ENCODE measurements around the gene RAC3.

The RAC3 gene

GRCh38 chr17:81999976-82000802 lies 31.3 kb upstream of the RAC3 start:
- no peak for DNase-seq

DNA sequence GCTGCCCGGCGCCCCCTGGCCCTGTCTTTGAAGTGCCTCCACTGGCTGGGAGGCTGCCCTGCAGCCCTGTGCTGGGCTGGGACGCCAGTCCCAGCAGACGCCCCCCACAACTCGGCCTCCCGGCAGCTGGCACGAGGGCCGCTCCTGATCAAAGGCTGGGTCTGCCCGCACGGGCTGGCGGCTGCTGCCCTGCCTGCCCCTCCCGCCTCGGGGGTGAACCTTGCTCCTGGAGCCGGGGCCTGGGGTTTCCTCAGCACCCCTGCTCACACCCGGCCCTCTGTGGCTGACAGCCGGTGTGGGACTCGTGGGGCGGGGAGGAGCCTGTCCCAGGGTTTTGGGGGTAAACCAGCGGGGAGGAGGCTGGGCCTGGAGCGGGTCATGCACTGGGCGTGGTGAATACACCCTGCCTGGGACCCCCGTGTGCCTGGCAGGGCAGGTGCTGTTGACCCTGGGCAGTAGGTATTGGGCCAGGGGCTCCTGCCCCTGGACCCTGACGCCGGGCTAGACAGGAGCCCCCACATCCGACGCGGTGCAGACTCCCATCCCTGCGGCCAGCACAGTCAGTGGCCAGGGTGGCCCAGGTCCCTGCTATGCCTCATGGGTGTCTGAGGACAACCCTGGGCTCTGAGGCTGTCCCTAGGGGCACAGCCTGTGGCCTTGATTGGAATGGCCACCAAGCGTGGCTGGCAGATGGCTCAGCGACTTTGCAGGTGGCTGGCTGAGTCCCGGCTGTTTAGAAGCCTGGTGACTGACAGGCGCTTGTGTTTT lies 30.5 kb upstream of the RAC3 start:
- no peak for DNase-seq

DNA sequence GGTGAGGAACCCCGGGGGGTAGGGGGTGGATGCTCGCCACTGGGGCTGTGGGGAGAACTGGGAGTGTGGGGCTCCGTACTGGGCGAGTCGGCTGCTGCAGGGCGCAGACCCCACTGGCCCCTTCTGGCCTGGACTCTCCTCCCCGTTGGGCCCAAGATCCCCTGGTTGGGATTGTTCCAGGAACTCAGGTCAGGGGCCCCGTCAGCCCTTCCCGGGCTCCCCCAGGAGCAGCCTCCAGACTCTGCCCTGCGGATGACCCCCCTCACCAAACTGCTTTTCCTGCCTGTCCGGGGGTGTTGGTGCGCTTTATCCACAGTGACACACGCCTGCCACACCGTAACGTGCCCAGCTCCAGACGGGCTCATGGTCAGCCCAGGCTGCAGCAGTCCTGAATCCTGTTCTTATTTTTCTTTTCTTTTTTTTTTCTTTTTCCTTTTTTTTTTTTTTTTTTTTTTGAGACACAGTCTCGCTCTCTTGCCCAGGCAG lies 29.9 kb upstream of the RAC3 start:
- DNase-seq, result no peak

DNA sequence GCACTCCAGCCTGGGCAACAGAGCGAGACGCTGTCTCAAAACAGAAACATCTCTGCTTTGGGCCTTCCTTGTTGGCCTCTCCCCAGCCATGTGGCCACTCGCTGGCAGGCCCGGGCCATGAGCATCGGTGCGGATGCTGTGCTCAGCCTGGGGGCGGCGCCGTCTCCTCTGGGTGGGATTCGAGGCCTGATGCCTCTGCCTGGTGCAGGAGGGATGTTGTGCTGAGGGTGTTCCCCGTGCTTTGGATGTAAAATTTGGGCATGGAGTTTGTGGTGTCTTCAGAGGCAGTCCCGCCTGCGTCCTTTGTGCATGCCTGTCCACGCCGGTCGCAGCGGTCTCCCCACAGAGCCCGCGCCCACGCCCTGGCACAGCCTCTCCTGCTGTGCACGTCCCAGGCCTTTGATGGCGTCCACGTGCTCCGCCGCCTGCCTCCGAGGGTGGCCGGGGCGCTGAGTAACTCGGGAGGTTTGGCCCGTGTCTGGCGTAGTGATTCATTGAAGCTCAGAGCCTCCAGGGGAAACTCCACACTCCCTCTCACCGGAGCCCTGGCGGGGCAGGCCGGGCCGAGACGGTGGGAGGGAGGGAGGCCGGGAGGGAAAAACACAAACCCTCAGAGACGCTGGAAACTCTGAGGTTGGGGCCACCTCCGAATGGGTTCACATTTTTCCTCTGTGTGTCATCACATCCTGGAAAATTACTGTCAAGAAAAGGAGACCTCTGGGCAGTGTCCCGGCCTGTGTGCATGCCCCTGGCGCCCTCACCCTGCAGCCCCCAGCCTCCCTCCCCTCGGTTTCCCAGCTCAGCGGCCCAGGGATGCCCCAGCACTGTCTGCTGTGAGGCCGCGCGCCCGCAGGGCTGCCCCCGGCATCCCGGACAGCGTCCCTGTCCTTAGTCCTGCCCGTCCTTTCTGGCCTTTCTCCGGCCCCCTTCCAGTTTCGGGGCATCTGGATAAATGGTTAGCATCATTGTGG lies 27.8 kb upstream of the RAC3 start:
- no peak for DNase-seq

DNA sequence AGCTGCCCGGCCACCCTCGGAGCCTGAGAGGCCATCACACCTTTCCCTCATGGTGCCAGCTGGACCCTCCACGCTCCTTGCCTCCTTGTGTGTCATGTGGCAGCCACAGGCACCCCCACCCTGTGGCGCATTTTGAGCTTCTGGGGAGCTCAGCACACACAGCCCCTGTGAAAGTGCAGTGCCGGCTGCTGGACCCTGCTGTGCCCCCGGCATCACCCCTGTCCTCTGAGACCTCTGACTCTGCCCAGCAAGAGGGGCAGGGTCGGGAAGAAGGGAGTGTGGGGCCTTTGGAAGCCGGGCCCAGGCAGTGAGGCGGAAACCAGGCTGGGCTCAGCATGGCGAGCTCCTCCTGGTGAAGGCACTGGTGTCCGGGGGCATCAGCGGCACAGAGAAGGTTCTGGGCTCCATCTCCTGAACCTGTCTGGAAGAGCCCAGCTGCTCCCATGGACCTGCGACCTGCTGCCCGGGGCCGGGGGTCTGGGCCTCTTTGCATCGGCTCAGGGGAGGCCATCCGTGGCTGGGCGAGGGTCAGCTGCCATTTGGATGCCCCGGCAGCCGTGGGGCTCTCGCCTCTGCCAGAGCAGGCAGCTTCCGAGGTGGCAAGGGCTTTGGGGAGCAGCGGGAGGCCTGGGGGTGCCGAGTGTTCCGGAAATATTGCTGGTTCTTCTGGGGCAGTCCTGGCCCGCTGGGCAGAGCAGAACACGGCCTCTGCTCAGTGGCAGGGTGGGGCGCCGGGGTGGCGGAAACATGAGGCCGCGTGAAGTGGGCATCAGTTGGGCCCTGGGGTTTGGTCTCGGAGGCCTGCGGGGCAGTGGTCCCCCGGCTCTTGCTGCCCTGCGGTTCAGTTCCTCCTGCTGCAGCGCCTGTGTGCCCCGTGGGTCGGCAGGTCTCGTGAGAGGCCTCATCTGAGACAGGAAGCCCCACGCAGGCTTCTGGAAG lies 26.7 kb upstream of the RAC3 start:
- no peak for DNase-seq

- no peak for DNase-seq
Measured at GRCh38 chr17:82005701-82006348, 25.7 kb upstream of the RAC3 start.

GRCh38 chr17:82006468-82007227 lies 24.8 kb upstream of the RAC3 start:
- DNase-seq, result no peak

- no peak for DNase-seq
Measured at GRCh38 chr17:82007228-82007494, 24.3 kb upstream of the RAC3 start.

- no peak for DNase-seq
Measured at GRCh38 chr17:82007495-82008257, 23.8 kb upstream of the RAC3 start.

DNA sequence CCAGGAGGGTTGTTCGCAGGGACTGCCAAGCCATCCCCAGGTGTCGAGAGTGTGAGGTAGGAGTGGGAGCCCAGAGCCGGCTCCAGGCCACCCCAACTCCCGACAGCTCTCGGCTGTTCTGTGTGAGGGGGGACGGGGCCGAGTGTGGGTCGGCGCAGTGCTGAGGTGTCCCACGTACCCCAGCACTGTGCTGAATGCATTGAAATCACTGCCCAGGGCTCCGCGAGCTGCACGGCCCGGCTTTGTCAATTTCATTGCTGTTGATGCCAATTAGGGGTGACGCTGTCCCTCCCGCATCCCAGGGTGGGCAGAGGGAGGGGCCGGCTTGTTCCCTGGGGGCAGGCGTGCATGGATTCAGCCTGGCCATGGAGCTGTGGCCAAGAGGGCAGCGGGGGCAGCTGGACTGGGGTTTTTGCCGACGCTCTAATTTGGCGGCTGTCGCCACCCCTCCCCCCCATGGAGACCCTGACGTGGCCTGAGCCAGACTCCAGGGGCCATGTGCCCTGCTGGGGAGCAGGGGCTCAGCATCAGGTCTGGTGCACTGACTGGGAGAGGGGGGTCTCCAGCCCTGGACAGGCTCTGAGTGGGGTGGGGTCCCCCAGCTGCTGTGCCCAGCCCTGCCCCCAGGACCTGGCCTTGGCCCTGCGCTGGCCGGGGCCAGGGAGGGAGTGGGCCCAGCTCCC lies 23.1 kb upstream of the RAC3 start:
- DNase-seq, result no peak

- no peak for DNase-seq
Measured at GRCh38 chr17:82008941-82009405, 22.5 kb upstream of the RAC3 start.

DNA sequence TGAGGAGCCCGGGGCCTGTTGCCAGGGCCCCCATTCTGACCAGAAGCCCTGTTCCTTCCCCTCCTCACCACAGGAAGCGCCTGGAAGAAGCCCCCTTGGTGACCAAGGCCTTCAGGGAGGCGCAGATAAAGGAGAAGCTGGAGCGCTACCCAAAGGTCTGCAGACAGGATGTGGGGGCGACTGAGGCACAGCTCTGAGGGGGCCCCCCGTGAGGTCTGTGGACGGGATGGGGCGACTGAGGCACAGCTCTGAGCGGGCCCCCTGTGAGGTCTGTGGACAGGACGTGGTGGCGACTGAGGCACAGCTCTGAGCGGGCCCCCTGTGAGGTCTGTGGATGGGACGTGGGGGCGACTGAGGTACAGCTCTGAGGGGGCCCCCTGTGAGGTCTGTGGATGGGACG lies 22.1 kb upstream of the RAC3 start:
- DNase-seq, result no peak

DNA sequence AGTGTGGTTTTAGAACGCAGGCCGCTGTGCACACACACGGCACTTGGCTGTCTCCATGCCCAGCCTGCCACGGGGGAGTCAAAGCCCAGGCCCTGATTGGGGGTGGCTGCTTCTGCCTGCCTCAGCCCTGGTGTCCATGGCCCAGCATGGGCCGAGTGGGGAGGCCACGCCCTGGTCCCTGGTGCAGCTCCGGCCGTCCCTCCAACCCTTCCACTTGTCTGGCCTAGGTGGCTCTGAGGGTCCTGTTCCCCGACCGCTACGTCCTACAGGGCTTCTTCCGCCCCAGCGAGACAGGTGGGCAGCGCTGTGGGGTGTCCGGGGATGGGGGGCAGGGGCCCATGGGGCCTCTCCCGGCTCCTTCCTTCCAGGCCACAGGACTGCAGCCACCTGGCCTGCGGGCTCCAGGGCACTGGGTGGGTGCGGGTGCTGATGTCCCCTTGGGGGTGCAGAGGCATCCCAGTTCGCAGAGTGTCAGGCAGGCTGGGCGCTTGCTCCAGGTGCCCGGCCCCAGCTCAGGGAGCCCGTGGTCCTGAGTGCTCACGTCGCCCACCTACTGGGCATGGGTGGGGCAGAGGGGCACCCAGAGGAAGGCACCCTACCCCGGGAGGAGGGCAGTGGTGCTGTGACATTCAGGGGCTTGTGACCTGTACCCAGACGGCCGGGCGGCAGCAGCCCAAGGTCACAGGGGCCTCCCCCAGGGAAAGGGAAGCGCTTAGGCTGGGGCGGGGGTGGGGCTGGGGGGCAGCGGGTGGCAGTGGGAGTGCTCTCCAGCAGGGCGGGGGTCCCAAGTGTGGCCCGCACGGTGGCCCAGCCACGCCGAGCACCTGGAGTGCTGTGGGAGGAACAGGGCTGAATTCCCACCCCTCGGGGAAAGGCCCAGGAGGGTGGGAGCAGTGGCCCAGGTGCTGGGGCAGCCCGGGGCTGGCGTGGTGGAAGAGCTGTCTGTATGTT lies 20.6 kb upstream of the RAC3 start:
- DNase-seq, result no peak

GRCh38 chr17:82011617-82012187 lies 19.8 kb upstream of the RAC3 start:
- no peak for DNase-seq

DNA sequence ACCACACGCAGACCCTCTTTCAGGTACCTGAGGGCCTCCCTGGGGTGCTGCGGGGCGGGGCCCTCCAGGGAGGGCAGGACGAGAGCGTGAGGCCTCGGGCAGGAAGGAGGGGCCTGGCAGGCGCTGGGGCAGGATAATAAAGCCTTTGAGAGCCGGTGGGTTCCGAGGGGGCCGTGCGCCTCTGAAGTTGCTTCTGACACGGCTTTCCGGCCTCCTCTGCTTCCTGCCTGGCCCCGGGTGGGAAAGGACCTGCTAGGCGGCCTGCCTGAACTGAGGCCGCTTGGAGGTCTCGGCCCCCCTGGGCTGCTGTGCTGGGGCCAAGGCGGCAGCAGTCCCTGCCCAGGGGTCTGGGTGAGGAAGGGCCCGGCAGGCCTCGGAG lies 19.2 kb upstream of the RAC3 start:
- no peak for DNase-seq

DNA sequence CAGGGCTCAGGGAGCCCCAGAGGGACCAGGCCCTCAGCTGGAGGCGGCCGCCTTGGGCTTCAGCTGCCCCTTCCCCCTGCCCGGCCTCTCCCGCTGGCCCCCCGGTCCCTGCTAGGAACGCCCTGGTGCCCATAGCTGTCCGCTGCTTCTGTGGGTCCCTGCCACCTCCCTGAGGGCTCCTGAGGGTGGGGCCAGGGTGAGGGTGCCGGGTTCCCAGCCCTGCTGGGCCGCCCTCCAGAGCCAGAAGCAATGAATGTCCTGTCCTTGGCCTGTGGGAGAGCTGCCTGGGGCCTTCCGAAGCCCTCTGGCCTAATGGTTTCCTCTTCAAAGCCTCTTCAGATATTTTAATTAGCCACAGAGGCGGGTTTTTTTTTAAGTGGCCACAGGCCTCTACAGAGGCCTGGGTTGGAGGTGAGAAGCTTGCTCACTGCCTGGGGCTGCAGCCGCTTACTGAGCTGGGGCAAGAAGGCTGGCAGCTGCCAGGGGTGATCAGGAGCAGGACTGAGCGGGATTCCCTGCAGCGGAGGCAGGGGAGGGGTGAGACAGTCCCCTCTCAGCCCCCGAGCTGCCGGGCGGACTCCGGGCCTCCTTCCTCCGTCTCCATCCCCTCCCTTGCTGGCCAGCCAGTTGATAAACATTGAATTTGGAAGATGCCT lies 18.7 kb upstream of the RAC3 start:
- no peak for DNase-seq

- no peak for DNase-seq
Measured at GRCh38 chr17:82013341-82013740, 18.1 kb upstream of the RAC3 start.
